Liver (tissue), 3 donors: Measurements from ENCODE around the gene FADS3.

Experiments
- CTCF ChIP-seq: fragments of 150-350 bp; IDR thresholded peaks from 2 replicates; pipeline ENCODE4 v1.5.1; 2017; ENCODE audit warnings: improper control_type of control experiment, low read depth, low read length; ENCODE audit not compliant: missing input control
- GABPA ChIP-seq, 2 donors: IDR thresholded peaks in 1 of 2; conservative IDR thresholded peaks in 1 of 2; 2 replicates each; pipeline ENCODE4 v1.6.1; 2016; ENCODE audit warnings: antibody characterized with exemption in 2 of 2, mild to moderate bottlenecking in 1 of 2, moderate library complexity in 1 of 2
- HNF4G ChIP-seq: IDR thresholded peaks from 2 replicates; pipeline ENCODE4 v1.6.1; 2016; ENCODE audit warnings: antibody characterized with exemption
- NR2F2 ChIP-seq: IDR thresholded peaks from 2 replicates; pipeline ENCODE4 v1.6.1; 2016; ENCODE audit warnings: antibody characterized with exemption
- REST ChIP-seq: IDR thresholded peaks from 2 replicates; pipeline ENCODE4 v1.6.1; 2016; ENCODE audit warnings: antibody characterized with exemption, mild to moderate bottlenecking
- YY1 ChIP-seq: IDR thresholded peaks from 2 replicates; pipeline ENCODE4 v1.6.1; 2016; ENCODE audit warnings: antibody characterized with exemption, mild to moderate bottlenecking
- TF ChIP-seq, protein P1 (sequence below): IDR thresholded peaks from 2 replicates; pipeline ENCODE4 v1.6.1; 2016; ENCODE audit warnings: antibody characterized with exemption
- TF ChIP-seq, protein P2 (sequence below): IDR thresholded peaks from 2 replicates; pipeline ENCODE4 v1.6.1; 2016; ENCODE audit warnings: antibody characterized with exemption
- donor health status: healthy.
- donor health status: healthy.

- TF ChIP-seq, protein P1, sequence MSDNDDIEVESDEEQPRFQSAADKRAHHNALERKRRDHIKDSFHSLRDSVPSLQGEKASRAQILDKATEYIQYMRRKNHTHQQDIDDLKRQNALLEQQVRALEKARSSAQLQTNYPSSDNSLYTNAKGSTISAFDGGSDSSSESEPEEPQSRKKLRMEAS = no peak
- no peak for TF ChIP-seq GABPA (IDR thresholded peaks at IDR 0.05 in 1 of 2, conservative IDR thresholded peaks at IDR 0.05 in 1 of 2)
- no peak for TF ChIP-seq YY1
- no peak for TF ChIP-seq CTCF
- TF ChIP-seq, protein P2, sequence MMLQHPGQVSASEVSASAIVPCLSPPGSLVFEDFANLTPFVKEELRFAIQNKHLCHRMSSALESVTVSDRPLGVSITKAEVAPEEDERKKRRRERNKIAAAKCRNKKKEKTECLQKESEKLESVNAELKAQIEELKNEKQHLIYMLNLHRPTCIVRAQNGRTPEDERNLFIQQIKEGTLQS = no peak
- TF ChIP-seq HNF4G = no peak
- TF ChIP-seq REST = no peak
- no peak for TF ChIP-seq NR2F2
Measured at GRCh38 chr11:61918251-61918937, 27.0 kb upstream of the FADS3 start.
